RCC 7860 (cell line): ENCODE results near the gene B3GLCT.
A peak's percentile ranks its signal among the peaks of the same experiment; 100 is the strongest.
"Not testable (repeated sequence)": the region's sequence is repeated elsewhere in the genome, so short reads cannot be mapped to it uniquely, and the experiment has no call there.

Experiments used
- DNase-seq: peaks from one replicate; pipeline ENCODE4 v3.0.0-alpha.2; 2015; ENCODE audit warnings: low spot score
- FAIRE-seq: peaks from 2 replicates; lab custom pipeline; 2012; peaks lifted over from hg19 to GRCh38; lab: Jason Lieb, UNC

Gene B3GLCT

GRCh38 chr13:31182987-31183386, 16.8 kb upstream of the B3GLCT start:
- no peak for DNase-seq
- FAIRE-seq, result no peak

DNA sequence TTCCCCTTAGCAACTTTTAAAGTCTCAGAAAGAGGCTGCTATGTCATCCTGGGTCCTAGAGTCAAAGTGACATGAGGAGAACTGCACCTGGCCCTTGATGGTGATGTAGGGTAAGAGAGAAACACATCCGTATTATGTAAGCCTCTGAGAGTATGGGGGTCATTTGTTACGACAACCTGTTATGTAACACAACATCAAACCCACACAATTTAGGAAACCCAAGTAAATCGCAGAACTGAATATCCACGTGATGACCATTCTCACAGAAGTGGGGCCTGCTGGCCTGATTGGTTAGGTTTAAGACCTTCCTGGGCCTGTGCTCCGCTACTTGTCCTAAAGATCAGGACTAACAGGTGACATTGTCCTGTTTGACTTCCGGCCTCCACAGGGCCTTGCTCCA, 15.3 kb upstream of the B3GLCT start:
- DNase-seq (no peak), FAIRE-seq (no peak)

DNA sequence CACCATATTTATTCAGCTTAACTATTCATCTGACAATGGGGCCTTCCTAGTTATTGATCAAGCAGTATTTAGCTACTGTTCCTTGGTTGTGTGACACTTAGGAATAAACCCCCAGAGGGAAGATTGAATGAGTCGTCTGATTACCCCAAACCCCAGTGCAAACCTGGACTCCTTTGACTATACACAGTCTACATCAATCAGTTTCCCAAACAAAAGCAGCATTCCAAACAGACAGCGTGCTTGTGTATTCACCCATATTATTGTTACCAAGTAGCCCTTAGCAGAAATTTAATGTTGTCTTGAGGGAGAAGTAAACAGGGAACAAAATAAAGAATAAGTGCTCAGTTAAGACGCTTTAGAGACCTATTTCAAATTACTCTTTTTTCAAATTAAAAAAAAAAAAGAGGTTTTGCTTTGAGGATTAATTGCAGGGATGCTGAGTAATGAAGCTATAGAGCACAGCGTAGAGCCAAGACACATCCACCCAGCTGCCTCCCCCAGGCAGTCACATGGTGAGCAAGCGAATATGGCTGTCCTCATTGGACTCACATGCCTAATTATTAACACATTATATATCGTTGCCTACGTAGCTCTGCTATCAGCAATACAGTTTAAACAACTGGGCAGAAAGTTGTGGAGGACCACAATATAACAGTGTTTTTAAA, 14.7 kb upstream of the B3GLCT start:
- DNase-seq (no peak), FAIRE-seq (no peak)

GRCh38 chr13:31191748-31192147, 8.0 kb upstream of the B3GLCT start:
- DNase-seq (no peak), FAIRE-seq (no peak)

DNA sequence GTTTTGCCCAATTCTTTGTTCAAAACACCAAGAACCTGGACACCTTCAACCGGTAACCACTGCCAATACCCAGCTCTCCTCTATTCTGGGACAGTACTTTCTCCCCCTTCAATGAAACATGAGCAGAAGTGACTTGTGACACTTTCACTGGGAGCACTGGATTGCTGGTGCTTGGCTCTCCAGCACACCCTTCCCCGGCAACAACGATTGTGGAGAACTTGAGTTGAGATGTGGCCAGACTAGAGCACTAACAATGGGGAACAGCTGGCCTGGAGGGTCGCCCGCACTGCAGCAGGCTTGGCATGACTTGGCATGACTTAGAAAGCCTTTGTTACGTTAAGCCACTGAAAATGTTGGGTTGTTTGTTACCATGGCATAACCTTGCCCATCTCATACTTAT, 7.5 kb upstream of the B3GLCT start:
- DNase-seq (no peak), FAIRE-seq (no peak)

DNA sequence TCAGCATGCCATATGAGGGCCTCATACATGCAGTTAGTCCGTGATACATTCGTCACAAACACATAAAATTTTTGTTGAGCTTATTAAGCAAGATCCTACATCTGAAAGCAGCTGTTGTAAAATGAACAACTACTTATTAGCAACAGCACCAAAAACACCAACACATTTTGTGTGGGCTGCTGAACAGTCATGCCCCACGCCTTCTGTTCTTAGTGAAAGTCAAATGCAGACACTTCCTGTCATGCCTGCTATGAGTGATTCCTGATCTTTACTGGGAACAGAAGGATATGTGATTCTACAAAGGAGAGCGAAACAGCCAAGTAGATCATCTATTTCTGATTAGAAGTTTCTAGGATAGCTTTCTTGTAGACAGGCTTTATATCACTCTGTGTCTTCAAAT, 4.2 kb upstream of the B3GLCT start:
- DNase-seq (no peak), FAIRE-seq (no peak)

DNA sequence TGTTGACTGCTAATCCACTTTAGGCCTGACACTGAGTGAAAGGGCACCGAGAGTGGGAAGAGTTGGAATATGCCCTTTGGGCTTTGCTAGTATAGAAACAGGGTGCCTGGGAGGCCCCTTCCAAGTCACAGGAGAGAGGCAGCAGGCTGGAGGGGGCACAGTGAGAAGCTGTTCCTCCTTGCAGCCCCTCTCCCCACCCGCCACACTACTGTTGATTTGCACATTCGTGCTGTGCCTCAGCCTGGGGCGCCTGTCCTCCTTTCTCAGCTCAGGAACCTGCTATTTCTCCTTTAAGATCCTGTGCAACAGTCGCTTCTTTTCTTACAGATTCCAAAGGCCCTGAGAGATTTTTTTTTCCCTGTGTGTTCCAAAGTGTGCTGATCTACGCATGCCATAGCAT, 2.8 kb upstream of the B3GLCT start:
- FAIRE-seq, result no peak

DNA sequence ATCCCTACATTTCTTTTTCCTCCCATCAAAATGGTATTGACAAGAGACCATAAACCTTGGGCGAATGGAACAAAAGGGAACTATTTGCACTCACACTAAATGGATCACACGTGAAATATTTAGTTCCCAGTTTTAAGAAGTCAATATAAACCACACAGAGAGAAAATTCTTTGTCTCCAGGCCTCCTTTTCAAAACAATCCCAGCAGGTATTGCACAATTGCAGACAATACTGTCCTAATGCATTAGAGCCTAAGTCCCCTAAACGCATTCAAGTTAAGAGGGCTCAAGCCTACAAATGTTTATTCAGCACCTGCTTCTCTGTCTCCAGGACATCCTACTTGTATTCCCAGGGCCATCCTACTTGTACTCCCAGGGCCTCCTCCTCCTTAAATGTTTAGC, 1.3 kb upstream of the B3GLCT start:
- FAIRE-seq, result no peak

More for the DNA sequence above, 2.8 kb upstream of the B3GLCT start:
- no peak for DNase-seq

DNA sequence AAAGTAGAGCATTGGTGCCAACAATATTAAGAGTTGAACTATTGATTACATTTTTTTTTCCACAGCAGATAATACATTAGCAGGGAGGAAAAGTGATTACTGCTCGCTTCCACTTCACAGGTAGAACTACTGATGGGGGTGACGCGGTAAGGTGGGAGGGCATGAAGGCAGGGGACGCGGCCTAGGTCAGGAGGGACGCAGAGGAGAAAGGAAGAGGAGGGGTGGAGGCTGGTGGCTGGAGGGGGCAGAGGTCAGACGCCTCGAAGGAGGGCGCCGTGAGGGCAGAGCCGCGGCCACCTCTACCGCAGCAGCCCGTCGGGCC, 287 bp upstream of the B3GLCT start:
- DNase-seq (no peak), FAIRE-seq (no peak)

More for the DNA sequence above, 1.3 kb upstream of the B3GLCT start:
- DNase-seq, result no peak

DNA sequence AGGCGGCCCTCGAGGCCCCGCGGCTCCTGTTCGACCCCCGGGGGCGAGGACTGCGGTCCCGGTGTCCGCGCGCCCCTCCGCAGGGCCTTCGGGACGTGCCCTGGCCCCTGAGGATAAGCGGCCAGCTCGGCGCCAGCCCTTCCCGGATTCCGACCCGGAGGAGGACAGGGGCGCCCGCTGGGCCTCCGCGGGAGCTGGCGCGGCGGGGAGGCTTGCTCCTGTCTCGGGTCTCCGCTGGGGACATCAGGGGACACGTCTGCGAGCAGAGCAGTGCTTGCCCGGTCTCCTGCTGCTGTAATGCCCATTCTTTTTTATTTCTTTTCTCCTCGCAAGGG, 829 bp downstream of the B3GLCT start:
- no peak for FAIRE-seq
- peak; percentile 13 for DNase-seq

- FAIRE-seq, result no peak
- DNase-seq, result peak; percentile 4
Observed at GRCh38 chr13:31201341-31202031, 1.7 kb downstream of the B3GLCT start.

DNA sequence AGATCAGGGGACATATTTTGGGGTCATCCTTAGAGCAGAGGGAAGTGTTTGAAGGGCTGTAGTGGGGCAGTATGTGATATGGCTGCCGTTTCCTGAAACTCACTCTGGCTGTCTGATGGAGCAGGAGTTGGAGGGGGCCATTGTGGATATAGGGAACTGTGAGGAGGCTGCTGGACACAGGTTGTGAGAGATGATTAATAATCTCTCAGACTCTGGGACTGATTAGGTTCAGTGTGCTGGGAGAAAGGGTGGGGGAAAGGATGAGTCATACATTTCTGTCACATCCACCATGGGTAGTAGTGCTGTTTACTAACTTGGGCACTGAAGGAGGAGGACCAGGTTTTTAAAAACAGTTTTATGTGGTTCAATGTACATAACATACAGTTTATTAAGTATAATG, 4.8 kb downstream of the B3GLCT start:
- DNase-seq (peak; percentile 66), FAIRE-seq (peak; percentile 72)

DNA sequence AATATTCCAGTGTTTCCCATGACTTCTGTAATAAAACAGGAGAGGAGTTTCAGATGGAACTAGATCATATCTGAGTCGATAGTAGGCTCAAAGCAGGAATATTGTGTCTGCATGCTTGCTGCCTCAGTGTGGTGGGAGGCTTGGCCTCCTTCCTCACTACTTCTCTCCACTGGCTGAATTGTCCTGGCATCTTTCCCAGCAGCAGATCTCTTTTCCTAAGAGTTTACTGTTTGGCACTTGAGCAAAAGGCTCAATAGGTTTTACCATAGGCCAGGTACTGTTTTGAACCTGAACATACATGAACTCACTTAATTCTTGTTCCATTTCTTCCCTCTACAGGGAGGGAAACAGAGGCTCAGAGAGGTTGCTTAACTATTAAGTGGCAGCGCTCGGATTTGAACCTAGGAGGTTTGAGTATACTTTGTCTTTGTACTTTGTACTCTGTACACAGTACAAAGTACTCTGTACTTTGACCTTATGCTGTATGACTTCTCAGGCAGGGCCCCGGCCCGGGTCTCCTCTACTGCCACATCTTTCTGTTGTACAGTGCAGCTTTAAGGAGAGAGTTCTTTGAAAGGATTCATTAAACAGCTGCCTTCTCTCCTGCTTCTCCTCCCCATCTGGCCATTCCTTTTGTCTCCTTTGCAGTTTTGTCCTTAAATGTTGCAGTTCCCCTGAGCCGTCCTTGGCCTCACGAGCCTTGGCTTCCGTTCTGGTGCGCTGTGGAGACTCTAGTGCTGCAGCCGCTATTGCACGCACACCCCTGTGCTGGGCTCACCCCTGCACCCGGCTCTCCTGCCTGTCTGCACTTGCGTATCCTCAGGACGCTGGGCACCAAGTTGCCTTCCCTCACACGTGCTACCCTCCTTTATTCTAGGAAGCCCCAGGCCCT, 8.1 kb downstream of the B3GLCT start:
- no peak for FAIRE-seq
- no peak for DNase-seq

DNA sequence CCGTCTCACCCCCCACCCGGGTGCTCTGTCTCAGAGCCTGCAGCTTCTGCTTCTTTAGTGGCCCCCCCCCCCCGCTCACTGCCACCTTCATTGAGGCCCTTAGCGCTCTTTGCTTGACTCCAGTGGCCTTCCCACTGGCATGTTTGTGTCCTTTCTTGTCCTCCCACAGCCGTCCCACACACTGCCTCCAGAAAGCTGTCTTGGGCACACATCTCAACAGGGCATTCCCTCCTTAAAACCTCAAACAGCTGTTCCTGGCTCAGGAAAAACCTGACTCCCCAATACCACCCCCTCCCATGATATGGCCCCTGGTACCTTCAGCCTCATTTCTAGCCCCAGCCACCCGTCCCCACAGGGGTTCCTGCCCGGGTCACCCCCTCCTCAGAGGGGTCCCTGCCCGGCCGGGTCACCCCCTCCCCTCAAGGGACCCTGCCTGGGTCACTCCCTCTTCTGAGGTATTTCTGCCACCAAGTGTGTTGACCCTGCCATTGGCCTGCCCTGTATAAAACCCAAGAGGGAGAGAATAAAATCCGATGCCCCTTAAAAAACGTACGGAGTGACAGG, 8.9 kb downstream of the B3GLCT start:
- DNase-seq, result no peak
- FAIRE-seq, result no peak

- no peak for DNase-seq
- FAIRE-seq, result no peak
Observed at GRCh38 chr13:31209172-31209840, 9.5 kb downstream of the B3GLCT start.

DNA sequence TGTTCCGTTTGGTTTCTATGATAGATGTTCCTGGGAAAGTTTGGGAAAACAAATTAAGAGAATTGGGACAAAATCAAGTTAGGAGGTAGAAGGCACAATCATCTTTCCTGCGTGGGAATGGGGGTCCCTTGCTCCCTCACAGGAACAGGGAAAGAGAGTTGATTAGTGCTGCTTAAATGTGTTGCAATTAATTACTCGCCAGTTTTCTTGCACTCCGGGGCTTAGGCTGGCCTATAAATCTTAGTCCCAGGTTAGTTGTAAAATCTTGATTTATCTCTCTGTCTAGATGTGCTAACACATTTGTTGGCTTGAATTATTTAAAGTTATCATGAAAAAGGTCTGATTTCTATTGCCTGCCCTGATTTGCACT, 10.1 kb downstream of the B3GLCT start:
- no peak for DNase-seq
- FAIRE-seq, result no peak

DNA sequence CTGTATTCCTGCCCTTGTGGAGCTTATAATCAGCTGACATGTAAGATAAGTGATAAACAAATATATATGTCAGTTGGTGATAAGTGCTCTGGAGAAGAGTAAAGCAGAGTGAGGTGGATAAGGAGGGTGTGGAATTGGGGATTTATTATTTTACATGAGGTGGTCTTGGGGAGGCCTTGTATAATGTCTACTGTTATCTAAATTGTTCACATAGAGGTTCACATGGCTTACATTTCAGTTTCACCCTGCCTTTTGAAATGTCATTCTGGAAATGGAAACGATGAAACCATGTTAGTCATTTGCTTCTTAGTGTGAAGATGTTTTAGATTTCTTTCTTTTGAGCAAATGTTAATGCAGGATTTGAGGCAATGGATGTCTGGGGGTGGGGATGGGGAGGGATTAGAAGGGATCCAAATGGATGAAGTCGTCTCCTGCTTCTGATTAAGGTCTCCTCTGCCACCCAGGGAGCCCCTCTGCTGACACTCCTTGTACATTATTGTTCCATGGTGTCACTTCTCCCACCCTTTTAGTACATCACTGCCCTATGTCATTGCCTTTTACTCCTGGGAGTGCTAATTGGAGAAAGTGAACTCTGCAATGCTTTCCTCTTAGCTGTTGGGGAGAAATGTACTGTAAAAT, 14.0 kb downstream of the B3GLCT start:
- DNase-seq, result no peak
- no peak for FAIRE-seq

DNA sequence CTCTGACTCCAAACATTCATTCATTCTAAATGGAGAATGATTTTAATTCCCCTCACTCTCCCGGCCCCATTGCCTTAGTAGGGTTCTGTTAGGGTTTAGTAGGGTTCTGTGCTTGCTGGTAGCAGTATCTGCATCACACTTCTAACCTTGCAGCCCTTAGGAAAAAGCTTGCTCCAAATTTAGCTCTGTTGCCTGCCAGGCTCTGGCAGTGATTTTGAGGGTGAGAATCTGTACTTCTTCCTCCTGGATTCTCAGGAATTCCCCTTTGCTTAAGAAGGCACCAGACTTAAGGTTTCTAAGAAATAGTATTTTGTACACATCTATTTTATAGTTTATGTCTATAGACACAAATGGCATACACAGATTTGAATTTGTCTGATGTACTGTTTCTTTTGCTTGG, 14.7 kb downstream of the B3GLCT start:
- FAIRE-seq (no peak), DNase-seq (no peak)

DNA sequence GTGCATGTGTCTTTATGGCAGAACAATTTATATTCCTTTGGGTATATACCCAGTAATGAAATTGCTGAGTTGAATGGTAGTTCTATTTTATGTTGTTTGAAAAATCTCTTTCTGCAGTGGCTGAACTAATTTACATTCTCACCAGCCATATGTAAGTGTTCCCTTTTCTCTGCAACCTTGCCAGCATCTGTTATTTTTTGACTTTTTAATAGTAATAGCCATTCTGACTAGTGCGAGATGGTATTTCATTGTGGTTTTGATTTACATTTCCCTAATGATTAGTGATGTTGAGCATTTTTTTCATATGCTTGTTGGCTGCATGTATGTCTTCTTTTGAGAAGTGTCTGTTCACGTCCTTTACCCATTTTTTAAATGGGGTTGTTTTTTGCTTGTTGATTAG, 17.1 kb downstream of the B3GLCT start:
- not testable (repeated sequence) for FAIRE-seq, DNase-seq

GRCh38 chr13:31219909-31220598, 20.3 kb downstream of the B3GLCT start:
- DNase-seq (no peak), FAIRE-seq (no peak)
